DMS53 (cell line): ENCODE data around the gene POLL.
"Not testable (repeated sequence)": the region's sequence is repeated elsewhere in the genome, so short reads cannot be mapped to it uniquely, and the experiment has no call there.

Source experiments
- DNase-seq: peaks from one replicate; lab custom pipeline; 2025; lab: John Stamatoyannopoulos, UW

POLL gene

DNA sequence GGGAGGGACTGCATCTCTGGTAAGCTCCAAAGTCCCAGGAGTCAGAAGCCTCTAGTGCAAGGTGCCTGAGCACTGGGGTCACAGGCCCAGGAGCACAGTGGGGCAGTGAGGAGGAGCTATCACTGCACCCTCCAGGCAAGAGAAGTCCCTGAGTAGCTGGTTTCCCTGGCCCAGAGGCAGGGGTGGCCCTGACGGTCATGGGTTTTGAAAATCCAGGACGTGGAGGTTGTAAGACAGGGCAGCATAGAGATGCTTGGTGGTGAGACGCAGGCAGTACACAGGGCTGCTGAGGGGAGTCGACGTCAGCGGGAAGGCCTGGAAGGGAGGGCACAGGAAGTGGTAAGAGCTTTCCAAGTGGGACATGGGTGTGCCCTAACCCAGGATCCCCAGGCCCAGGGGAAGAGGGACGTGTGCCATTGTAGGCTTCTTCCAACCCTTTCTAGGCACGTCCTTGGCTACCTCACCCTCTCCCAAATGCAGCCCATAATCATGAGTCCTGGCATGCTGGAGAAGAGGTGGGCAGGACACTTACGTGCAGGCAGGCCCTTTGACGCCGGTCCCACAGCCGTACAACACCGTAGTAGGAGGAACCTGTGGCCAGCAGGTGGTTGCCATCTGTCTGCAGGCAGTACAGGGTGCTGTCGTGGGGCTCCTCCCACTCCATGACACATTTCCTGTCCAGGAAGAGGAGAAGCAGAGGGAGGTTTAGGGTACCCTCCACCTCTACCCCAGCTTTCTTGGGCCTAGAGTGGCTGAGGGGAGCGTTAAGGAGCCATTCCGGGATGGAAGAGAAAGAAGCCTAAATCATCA lies 23.2 kb upstream of the POLL start:
- DNase-seq, result peak; percentile 35

DNA sequence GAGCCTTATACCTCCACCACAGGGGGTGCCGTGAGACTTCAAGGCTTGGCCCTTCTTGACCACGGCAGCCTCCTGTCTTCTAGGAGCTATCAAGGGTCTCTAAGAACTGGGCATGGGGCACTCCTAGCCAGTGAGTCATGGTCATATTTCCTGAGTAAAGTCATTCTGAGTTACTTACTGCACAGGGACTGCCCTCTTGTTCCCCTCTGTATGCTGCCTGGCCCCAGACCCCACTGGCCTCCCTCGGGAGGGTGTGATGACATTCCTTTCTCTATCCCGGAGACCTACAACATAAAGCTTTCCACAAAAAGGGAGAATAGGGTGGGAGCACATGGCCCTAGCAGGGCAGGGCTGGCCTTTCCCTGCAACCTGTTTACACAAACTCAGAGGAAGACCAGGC lies 21.4 kb upstream of the POLL start:
- DNase-seq, result no peak

DNA sequence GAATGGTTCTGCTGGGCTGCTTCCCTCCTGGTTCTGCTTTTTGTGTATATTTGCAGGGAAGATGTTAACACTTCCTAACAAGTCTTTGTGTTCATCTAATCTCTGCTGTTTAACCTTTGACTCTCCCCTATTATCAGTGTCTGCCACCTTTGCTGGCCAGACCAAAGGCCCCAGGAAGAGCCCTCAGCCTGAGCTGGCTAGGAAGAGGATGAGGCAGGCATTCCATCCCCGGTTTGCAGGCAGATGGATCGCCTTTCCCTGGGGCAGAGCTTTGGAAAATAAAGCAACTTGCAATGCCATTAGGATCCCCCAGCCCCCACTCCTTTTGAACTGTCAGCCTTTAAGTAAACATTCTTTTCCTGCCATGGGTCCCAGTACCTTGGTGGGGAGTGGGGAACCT lies 19.1 kb upstream of the POLL start:
- no peak for DNase-seq

DNA sequence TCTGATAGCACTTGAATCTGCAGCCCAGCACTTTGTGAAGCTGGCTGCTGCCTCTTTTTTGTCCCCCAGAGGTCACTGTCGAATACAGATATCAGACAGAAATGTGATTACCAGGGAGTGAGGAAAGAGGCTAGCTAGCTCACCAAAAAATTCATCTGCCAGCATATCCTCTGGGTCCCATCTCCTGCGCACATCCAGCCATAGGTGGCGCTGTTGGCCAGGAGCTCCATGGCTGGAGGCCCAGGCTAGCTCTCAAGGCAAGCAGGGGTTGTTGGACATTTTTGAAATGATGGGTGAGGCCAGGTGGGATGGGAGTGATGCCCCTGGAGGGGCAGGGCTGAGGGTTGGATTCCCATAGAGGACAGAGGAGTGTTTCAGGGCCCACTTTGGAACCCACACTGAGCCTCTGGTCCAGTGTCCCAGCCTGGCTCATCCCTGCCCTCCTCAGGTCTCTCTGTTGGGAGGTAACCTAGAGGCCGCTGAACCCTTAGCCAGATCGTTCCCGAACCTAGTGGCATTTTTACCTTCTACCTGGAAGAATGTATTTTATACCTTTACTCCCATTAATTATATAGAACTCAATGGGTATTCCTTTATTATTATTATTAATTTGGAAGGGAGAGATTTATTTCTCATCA lies 14.8 kb upstream of the POLL start:
- DNase-seq, result peak; percentile 91

DNA sequence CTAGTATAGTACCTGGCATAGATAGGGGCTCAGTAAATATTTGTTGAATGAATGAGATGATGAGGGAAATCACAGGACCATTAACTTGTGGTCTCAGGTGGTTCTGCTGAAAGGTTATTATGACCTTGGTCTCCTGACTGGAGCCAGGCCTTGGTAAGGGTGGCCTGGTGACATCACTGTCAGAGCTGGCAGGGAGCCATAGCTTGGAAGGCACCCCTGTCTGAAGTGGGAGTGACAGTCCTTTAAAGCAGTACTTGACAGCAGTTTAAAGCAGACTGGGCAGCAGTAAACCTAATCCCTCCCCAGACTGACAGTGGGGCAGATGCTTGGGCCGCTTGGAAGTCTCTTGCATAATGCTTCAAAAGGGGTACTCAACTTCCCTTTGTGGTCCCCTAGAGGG lies 13.5 kb upstream of the POLL start:
- peak; percentile 80 for DNase-seq

DNA sequence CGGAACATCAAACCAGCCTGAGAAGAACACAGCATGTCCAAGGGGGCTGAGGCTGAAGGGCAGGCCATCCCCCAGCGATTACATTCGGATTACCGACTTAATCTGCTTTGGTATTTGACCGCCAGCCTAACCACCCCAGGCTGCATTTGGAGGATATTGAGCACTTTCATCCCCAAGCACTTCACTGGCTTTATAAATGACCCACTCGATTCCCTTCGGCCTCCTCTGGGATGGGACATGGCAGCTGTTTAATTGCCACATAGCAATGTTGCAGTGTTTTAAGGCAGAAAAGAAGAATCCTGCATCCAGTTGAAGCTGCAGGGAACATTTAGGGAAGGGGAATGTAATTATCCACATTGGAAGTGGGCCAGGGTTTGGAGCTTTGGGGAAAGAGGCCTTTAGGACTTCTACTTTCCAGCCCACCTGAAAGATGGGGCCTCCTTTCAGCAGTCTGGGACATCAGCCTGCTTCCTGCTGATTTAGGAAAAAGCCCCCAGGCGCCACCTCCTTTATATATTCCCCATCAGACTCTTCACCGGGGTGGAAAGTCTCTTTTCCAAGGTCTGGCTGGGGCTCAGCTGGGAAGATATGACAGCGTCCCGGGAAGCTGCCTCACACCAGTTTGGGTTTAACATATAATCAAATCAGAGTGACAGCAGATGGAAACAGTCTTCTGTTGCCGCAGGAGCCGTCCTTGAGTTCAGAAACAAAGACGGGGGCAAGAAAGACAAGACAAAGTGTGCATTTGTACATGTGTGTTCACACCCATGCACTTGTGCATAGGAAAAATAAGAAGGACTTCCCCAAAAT lies 9.2 kb upstream of the POLL start:
- DNase-seq, result no peak

DNA sequence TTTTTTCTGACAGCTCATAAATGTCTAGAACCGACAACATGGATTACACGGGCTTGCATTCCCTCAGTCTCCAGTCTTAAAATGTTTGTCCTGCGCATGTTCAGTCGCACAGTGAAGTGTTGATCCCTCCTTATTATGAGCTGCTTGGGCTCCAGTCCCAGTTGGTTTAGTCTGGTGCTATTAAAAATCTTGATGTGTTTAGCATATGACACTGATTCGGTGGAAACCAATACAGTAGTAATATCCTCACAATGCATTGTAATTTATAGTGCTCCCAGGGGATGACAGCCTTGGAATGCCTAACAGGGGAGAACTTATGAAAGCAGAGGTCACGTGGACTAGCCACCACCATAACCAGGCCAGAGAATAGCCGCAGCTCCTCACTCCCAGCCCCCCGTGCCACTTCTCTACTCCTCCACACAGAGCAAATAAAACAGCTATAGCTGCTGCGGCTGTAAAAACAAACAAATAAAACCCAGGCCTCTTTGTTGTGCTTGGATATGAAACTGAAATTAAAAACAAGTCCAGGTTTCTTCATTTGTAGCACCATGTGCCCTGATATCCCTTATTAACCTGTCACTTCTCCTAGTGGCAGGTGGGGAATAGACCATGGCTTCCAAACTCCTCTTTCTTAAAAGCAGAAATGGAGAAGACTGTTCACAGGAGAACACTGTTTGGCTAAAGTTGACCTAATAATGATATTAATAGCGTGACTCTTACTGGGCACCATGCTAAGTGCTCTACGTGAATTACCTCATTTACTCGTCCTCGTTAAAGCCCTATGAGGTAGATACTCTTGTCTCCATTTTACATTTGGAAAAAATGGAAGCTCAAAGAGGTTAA lies 7.8 kb upstream of the POLL start:
- peak; percentile 28 for DNase-seq

DNA sequence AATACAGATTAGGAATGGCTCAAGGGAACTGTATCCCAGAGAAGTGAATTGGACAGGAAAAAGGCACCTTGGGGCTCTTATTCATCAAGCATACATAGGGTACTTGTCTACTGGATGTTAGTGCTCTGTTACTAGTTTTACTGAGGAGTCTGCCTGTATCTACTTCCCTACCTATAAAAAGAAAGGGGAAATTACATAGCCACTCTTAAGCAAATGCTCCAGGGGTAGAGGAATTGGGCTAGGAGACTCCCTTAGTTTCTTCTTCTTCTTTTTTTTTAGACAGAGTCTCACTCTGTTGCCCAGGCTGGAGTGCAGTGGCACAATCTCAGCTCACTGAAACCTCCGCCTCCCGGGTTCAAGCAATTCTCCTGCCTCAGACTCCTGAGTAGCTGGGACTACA lies 5.3 kb upstream of the POLL start:
- DNase-seq, result not testable (repeated sequence)

DNA sequence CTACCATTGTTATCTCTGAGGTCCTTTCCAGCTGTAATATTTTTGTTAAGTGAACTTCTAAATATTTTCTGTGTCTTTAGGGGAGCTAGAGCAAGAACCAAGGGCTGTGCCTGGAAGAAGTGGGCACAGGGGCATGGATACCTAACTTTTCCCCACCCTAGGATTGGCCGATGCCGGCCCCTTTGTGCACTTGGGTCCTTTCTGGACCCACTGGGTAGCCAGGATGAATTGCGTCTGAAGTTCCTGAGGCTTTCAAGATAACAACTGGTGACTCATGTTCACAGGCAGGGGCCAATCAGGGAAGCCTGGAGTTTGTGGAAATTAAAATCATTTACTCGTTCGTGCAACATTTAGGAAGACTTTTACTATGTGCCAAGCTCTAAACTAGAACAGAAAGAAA lies 822 bp upstream of the POLL start:
- no peak for DNase-seq

DNA sequence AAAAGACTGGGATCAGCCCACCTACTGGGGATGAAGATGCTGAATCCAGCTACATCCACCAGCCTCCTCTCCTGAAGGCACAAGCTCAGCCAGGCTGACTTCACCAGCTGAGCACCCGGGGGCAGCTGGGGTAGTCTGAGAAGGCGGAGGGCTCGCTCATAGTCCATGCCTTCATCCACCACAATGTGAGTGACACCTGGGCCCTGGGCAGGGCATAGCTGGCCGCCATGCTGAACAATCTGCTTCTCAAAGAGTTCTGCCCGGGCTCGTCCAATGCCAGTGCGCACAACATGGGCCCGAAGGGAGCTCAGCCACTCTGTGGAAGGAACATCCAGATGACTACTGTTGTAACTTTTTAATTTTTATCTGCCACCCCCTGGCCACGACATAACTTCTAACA lies 2.2 kb downstream of the POLL start:
- no peak for DNase-seq

DNA sequence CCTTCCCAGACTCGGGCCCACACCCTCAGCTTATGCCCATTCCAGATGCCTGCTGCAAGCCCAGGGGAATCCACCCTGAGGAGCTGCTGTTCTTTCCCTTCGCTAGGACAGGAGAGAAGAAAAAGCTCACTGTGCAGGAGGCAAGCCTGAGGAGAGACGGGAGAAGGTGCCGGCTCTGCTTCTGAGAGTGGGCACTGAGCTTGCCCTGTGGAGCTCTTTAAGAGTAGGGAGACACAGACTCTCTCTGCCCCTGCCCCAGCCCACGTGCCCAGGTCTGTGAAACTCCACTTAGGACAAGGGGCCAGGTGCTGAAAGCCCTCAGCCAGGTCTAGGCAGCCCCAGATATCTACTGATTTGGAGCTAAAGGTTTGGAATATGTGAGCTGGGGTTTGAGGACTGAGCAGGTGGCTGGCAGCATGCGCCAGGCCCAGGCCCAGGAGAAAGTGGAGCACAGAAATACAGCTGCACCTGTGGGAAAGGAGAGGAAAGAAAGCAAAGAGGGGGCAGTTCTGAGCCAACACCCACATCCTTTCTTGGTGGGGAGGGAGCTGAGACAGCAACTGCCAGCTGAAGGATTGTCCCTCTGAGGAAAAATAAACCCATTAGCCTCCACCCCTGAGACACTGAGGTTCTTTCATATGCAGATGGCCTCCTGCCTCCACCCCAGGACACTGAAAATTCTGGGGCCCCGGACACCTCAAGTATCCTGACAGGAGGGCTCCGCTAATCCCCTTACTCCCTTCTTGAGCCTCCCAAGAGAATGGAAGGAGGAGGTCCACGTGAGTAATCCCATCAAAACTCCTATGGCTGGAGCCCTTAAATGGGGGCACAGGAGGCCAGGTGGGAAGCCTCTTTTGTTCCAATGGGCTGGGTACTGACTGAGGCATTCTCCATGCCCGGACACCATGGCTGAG lies 7.3 kb downstream of the POLL start:
- DNase-seq, result no peak

DNA sequence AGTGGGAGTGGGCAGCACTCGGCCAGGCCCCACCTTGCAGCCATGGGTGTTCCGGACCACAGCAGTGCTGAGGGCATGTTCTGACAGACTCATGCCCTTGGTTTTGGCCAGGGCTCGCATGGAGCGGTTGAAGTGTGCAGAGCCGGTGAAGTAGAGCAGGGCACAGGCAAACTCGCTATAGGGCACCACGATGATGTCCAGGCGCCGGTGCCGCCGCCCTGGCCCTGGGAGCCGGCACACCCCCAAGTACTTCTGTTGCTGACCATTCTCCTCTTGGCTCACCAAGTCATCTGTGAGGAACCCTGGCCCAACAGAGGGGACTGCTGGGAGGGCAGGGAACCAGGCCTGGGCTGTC lies 8.6 kb downstream of the POLL start:
- no peak for DNase-seq

DNA sequence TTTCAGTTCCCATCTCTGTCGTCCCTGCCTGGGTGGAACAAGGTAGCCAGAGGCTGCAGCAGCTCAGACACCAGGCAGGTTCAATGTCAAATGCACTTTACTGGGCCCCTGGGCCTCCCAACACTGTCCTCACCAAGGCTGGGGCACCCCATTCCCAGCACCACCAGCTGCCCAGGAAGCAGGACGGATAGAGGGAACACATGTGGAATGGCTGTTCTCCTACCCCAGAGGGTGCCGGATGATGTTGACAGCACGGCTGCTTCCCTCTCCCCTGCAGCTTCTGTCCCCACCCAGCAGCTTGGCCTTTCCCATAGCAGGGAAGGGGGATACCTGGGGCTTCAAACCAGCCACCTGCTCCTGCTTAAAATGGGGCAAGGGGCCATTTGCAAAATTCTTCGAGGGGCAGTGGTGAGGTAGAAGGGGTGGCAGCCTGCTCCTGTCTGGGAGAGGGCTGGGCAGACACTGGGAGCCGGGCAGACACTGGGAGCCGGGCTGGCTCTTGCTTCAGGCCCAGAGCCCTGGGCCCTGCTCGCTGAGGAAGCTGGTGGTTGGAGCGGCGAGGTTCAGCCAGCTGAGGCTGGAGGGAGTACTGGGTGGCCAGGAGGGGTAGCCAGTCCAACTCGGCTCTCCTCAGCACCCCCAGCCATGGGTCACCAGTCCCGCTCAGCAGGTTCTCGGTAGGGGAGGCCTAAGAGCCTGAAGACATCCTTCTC lies 9.1 kb downstream of the POLL start:
- no peak for DNase-seq

DNA sequence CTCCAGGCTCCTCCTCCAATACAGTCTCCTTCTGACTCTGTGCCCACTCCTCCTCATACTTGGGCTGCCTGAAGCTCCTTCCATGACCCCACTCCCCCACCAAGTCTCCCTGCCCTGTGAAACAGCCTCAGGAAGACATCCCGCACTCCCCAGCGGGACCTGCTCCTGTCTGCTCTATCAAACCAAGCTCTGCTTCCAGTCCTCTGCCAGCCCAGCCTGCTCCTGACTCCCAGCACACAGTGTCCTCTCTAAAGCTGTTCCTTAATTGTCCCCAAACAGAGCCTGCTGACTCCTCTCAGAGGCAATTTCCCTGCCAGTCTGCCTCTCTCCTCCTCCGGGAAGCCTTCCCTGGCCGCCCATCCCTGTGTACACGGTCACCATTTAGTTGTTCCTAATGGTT lies 9.9 kb downstream of the POLL start:
- no peak for DNase-seq

DNA sequence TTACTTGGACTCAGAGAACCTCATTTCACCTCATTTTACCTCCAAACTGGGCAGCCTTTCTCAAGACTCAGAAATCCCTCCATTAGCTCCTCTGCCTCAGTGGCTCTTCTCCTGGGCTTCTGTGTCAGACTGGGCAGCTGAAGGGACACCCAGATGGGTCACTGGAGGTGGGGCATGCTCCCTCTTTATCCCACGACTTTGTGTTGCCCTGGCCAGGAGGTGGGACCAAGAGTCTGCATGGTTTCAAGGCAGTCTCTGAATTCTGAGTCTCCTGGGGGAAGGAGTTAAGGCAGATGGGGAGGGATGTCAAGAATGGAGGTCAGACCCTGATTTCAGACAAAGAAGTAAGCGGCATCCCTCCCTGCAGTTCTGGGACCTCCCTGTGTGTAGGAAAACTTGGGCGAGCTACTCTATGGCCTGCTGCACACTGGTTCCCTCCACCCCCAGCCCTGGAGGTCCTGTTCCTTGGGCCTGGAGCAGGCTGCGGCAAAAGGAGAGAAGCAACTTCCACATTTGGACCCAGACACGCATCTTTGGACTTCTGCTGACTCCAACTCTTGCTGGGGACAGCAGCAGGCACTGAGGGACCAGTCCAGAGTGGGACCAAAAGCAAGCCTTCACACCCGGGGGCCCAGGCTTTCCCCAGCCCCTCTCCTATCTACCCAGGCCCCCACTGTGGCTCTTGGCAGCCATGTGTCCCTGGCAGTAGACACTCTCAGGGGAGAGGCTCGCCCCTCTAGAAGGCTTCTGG lies 10.8 kb downstream of the POLL start:
- no peak for DNase-seq

DNA sequence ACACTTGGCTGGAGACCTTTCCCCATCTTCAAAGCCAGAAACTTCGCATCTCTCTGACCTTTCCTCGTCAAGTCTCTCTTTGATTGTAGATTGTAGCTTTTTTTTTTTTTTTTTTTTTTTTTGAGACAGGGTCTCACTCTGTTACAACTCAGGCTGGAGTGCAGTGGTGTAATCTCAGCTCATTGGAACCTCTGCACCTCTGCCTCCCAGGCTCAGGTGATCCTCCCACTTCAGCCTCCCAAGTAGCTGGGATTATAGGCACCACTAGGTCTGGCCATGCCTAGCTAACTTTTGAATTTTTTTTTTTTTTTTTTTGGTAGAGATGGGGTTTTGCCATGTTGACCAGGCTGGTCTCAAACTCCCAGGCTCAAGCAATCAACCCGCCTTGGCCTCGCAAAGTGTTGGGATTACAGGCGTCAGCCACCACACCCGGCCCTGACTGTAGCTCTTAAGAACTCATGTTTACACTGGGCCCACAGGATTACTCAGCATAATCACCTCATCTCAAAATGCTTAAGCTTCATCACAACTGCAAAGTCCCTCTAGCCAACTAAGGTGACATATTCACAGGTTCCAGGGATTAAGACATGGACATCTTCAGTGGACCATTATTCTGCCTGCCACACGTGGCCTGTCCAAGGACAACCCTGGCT lies 11.7 kb downstream of the POLL start:
- peak; percentile 40 for DNase-seq

DNA sequence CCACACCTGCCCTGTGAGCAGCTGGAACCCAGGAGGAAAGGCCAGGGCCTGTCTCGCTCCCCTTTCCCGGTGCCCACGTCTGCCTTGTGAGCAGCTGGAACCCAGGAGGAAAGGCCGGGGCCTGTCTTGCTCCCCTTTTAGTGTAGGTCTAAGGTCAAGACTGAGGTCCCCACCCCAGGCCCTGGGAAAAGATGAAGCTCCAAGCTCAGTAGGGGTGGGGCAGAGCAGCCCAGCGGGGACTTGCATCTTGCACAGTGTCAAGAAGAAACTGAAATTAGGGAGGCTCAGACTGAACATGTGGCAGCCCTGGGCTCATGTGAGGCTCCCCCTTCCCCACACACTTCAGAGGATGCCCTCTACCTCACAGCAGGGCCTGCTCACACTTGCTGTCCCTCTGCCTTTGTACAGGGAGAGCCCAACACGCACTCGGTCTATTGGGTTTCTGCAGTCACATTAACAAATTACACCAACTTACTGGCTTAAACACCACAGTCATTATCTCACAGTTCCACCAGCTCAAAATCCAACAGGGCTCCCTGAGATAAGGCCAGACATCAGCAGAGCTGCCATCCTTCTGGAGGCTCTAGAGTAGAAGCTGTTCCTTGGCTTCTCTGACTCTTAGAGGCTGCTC lies 12.4 kb downstream of the POLL start:
- no peak for DNase-seq

DNA sequence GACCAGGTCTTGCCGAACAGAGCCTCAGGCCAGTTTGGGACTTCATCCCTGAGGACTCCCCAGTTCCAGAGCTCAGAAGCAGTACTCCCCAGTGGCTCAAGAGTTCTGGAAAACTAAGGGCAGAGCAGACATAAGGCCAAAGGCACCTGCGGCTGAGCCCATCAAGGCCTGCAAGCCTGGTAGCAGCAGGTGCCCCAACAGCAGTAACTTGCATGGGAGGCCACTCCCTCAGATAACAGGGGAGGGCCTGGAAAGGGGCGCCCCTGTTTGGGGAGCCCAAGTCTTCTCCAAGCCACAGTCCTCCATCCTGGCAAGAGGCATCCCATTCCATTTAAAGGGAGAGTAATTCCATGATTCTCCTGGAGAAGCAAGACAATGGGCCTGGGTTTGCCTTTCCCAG lies 13.0 kb downstream of the POLL start:
- DNase-seq, result no peak
